ENCODE results near the gene DIAPH3. TPM values are rescaled to one million over a fixed set of nuclear protein-coding genes. Genes with fewer than 3 reads are reported as not detected.

The DIAPH3 gene
- total RNA-seq, 4 donors from 2014 or later: 1.4 to 13.2 (median 2.6) TPM

- TF ChIP-seq CTCF (IDR thresholded peaks at IDR 0.05) (no peak), POLR2A (IDR thresholded peaks at IDR 0.05) (no peak)
- H3K9me3 ChIP-seq: no peaks in the 10 kb centered on the region
- no peak overlapping the region for H3K4me3 ChIP-seq
- no peaks in the 10 kb centered on the region for H3K27me3 ChIP-seq
- no peaks in the 10 kb centered on the region for H3K4me1 ChIP-seq
- DNase-seq: no peak
- H3K36me3 ChIP-seq: no peaks in the 10 kb centered on the region
- no peak overlapping the region for H3K27ac ChIP-seq
Measured at GRCh38 chr13:60135344-60135743, 28.4 kb downstream of the DIAPH3 start.

GRCh38 chr13:60134376-60134775 lies 29.4 kb downstream of the DIAPH3 start:
- no peak for DNase-seq
- TF ChIP-seq CTCF (IDR thresholded peaks at IDR 0.05) (no peak), POLR2A (IDR thresholded peaks at IDR 0.05) (no peak)
- Histone ChIP-seq H3K27ac (no peak overlapping the region), H3K4me3 (no peak overlapping the region), H3K27me3 (no peaks in the 10 kb centered on the region), H3K36me3 (no peaks in the 10 kb centered on the region), H3K9me3 (no peaks in the 10 kb centered on the region), H3K4me1 (no peaks in the 10 kb centered on the region)

GRCh38 chr13:60121337-60121687 lies 42.4 kb downstream of the DIAPH3 start:
- DNase-seq: no peak
- H3K9me3 ChIP-seq: no peaks in the 10 kb centered on the region
- TF ChIP-seq POLR2A (IDR thresholded peaks at IDR 0.05) (no peak), CTCF (IDR thresholded peaks at IDR 0.05) (no peak)
- no peaks in the 10 kb centered on the region for H3K27me3 ChIP-seq
- H3K4me1 ChIP-seq: no peaks in the 10 kb centered on the region
- H3K36me3 ChIP-seq: no peaks in the 10 kb centered on the region
- no peak overlapping the region for H3K27ac ChIP-seq
- no peak overlapping the region for H3K4me3 ChIP-seq

GRCh38 chr13:60120617-60121336 lies 43.0 kb downstream of the DIAPH3 start:
- no peak for DNase-seq
- H3K27ac ChIP-seq: no peak overlapping the region

GRCh38 chr13:60118696-60119400 lies 44.9 kb downstream of the DIAPH3 start:
- no peaks in the 10 kb centered on the region for H3K4me1 ChIP-seq
- no peak for DNase-seq
- H3K9me3 ChIP-seq: no peaks in the 10 kb centered on the region
- no peaks in the 10 kb centered on the region for H3K27me3 ChIP-seq
- no peaks in the 10 kb centered on the region for H3K36me3 ChIP-seq
- H3K4me3 ChIP-seq: no peak overlapping the region
- H3K27ac ChIP-seq: no peak overlapping the region
- no peak for TF ChIP-seq CTCF (IDR thresholded peaks at IDR 0.05)
- TF ChIP-seq POLR2A (IDR thresholded peaks at IDR 0.05): no peak

More at GRCh38 chr13:60120617-60121336, 43.0 kb downstream of the DIAPH3 start:
- Histone ChIP-seq H3K4me1 (no peaks in the 10 kb centered on the region), H3K4me3 (no peak overlapping the region), H3K36me3 (no peaks in the 10 kb centered on the region), H3K9me3 (no peaks in the 10 kb centered on the region), H3K27me3 (no peaks in the 10 kb centered on the region)
- TF ChIP-seq POLR2A (IDR thresholded peaks at IDR 0.05) (no peak), CTCF (IDR thresholded peaks at IDR 0.05) (no peak)
